Articular chondrocyte of knee joint (primary cell): ENCODE data around the gene TAS2R20. TPM values are rescaled to one million over a fixed set of nuclear protein-coding genes. Genes with fewer than 3 reads are reported as not detected.

Experiments
- total RNA-seq: library from RNA; depleted of rRNA; stranded (reverse); fragments of >200 nt; gene quantifications from 2 replicates; pipeline ENCODE4 v1.2.3, GENCODE V29; 2012

The TAS2R20 gene, protein sequence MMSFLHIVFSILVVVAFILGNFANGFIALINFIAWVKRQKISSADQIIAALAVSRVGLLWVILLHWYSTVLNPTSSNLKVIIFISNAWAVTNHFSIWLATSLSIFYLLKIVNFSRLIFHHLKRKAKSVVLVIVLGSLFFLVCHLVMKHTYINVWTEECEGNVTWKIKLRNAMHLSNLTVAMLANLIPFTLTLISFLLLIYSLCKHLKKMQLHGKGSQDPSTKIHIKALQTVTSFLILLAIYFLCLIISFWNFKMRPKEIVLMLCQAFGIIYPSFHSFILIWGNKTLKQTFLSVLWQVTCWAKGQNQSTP
- 6.7 and 7.2 TPM in 2 replicates for total RNA-seq

DNA sequence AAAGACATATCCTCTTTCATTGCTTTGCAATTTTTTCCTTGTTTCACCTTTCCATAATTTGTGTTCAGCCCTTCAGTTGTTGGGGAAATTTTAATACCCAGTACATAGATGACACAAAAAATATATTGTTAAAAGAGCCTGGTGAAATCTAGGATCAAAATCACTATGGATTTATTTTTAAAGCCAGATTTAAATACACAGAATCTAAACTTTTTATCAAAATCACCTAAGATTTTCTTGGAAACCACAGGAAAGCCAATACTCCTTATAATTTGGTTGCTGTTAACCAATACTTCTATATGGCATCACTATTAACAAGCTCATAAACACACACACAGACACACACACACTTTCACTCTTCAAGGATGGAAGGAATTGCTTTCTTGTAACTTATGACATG, at the start of gene TAS2R20:
TAS2R20 (minus strand) TSS at position 101 of the 400 bp plus-strand sequence. CDS start 429 bp downstream, outside the sequence.

DNA sequence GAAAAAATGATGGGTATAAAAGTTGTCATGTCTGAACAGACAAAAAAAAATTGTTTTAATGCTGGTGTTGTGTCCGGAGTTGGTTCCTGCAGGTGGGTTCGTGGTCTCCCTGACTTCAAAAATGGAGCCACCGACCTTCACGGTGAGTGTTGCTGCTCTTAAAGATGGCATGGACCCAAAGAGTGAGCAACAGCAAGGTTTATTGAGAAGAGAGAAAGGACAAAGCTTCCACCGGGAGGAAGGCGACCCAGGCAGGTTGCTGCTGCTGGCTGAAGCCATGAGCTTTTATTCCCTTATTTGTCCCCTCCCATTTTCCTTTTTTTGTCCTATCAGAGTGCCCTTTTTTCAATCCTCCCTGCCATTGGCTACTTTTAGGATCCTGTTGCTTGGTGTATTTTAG, 33.2 kb upstream of the TAS2R20 start, which contains the start of gene TAS2R31:
TAS2R31 (minus strand) TSS at position 101 of the 400 bp plus-strand sequence; CDS start at position 29, 72 bp downstream.

DNA sequence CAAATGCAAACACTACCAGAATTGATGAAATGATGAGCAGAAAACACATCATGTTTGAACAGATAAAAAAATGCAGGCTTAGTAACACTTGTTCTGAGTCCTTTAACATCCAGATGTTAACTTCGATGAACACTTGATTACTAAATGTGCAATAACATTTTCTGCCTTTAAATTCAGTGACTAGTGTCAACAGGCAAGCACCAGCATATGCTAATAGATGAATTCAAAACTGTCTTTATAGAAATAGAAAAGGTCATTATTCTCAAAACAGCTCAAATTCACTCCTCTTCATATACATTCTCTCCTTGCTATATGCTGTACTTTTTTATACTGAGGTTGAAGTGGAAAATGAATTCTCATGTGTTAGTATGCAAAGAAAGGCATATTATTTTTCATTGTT, 24.4 kb upstream of the TAS2R20 start, which contains the start of gene TAS2R19:
TAS2R19 (minus strand) TSS at position 101 of the 400 bp plus-strand sequence; CDS start at position 52, 49 bp downstream.

DNA sequence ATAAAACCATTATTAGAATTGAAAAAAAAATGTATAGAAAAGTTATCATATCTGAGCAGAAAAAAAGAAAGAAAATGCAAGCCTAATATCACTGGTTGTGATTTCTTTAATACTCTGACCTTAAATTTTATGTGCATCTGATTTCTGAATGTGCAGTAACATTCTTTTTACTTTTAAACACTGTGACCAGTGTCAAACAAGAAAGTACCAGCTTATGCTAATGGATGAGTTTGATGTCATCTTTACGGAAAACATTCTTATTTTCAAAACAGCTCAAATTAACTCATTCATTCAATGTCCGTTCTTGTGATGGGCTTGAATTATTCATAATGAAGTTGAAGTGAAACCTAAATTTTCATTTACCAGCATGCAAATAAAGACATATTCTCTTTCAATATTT, 11.3 kb downstream of the TAS2R20 start, which contains the start of gene TAS2R50:
TAS2R50 (minus strand) TSS at position 101 of the 400 bp plus-strand sequence; CDS start at position 49, 52 bp downstream.

Other genes with a start within 250 kb of the TAS2R20 start
- gene TAS2R7, start 195.7 kb downstream of the TAS2R20 start, total RNA-seq = 0.22 TPM in 1 of 2 replicates, not detected in the other
- gene TAS2R8, start 191.0 kb downstream of the TAS2R20 start, total RNA-seq = 0.22 and 0.26 TPM in 2 replicates
- 0.32 and 0.52 TPM in 2 replicates for gene TAS2R9, start 188.1 kb downstream of the TAS2R20 start, total RNA-seq
- gene TAS2R10, start 171.9 kb downstream of the TAS2R20 start, total RNA-seq = 1.9 and 2.9 TPM in 2 replicates
- gene PRR4, start 148.8 kb downstream of the TAS2R20 start, total RNA-seq = 3.4 and 4.2 TPM in 2 replicates
- gene PRH1, start 114.0 kb downstream of the TAS2R20 start, total RNA-seq = 27.2 and 29.7 TPM in 2 replicates
- 4.5 and 4.6 TPM in 2 replicates for gene TAS2R13, start 88.7 kb downstream of the TAS2R20 start, total RNA-seq
- 0.54 TPM in 1 of 2 replicates, not detected in the other for gene PRH2, start 69.1 kb downstream of the TAS2R20 start, total RNA-seq
- gene TAS2R14, start 59.0 kb downstream of the TAS2R20 start, total RNA-seq = 8.0 and 9.1 TPM in 2 replicates
- gene TAS2R50, start 11.4 kb downstream of the TAS2R20 start, total RNA-seq = 5.7 and 7.8 TPM in 2 replicates
- gene TAS2R19, start 24.3 kb upstream of the TAS2R20 start, total RNA-seq = 10.5 and 11.1 TPM in 2 replicates
- 11.8 and 12.4 TPM in 2 replicates for gene TAS2R31, start 33.1 kb upstream of the TAS2R20 start, total RNA-seq
- gene TAS2R46, start 64.0 kb upstream of the TAS2R20 start, total RNA-seq = 6.0 and 7.1 TPM in 2 replicates
- 1.8 TPM in 1 of 2 replicates, not detected in the other for gene TAS2R43, start 94.0 kb upstream of the TAS2R20 start, total RNA-seq
- gene TAS2R30, start 136.3 kb upstream of the TAS2R20 start, total RNA-seq = 12.6 and 13.7 TPM in 2 replicates
- 9.1 and 9.7 TPM in 2 replicates for gene SMIM10L1, start 172.9 kb upstream of the TAS2R20 start, total RNA-seq
- gene TAS2R42, start 188.6 kb upstream of the TAS2R20 start, total RNA-seq = not detected in 2 replicates